Endodermal cell (in vitro differentiated cells): ENCODE measurements around the gene GYS1. TPM values are rescaled to one million over a fixed set of nuclear protein-coding genes. Genes with fewer than 3 reads are reported as not detected.

ENCODE experiments used
- DNase-seq: peaks from one replicate; pipeline ENCODE4 v3.0.0-alpha.2; 2017
- H3K27ac ChIP-seq: 2 replicates; pipeline ENCODE4 v1.5.1; 2013; ENCODE audit warnings: mild to moderate bottlenecking, low read depth, low read length, moderate library complexity
- H3K27me3 ChIP-seq: 2 replicates; pipeline ENCODE4 v1.6.1; 2013; ENCODE audit warnings: mild to moderate bottlenecking, low read length, moderate library complexity; ENCODE audit not compliant: insufficient read depth, control insufficient read depth, poor library complexity, severe bottlenecking
- H3K36me3 ChIP-seq: 2 replicates; pipeline ENCODE4 v1.7.0; 2013; ENCODE audit warnings: mild to moderate bottlenecking, low read length, moderate library complexity; ENCODE audit not compliant: control insufficient read depth, insufficient read depth
- H3K4me1 ChIP-seq: one replicate; pipeline ENCODE4 v1.7.0; 2013; ENCODE audit warnings: low read length; ENCODE audit not compliant: control insufficient read depth, insufficient read depth
- H3K4me3 ChIP-seq: 2 replicates; pipeline ENCODE4 v1.5.1; 2013; ENCODE audit warnings: mild to moderate bottlenecking, low read length, moderate library complexity
- H3K9ac ChIP-seq: 2 replicates; pipeline ENCODE4 v1.6.1; 2013; ENCODE audit warnings: mild to moderate bottlenecking, low read length, moderate library complexity; ENCODE audit not compliant: poor library complexity, severe bottlenecking; ENCODE audit errors: extremely low read depth
- H3K9me3 ChIP-seq: 2 replicates; pipeline ENCODE4 v1.6.1; 2013; ENCODE audit warnings: mild to moderate bottlenecking, low read length, moderate library complexity; ENCODE audit not compliant: control insufficient read depth
- H3K27ac Mint-ChIP-seq: 2 replicates; pipeline ENCODE4 v1.8.0; 2020; ENCODE audit warnings: mixed read lengths
- H3K27me3 Mint-ChIP-seq: 2 replicates; pipeline ENCODE4 v1.8.0; 2021; ENCODE audit warnings: mild to moderate bottlenecking, mixed read lengths; ENCODE audit not compliant: insufficient read depth
- H3K36me3 Mint-ChIP-seq: 2 replicates; pipeline ENCODE4 v1.8.0; 2020; ENCODE audit warnings: low read depth, mixed read lengths
- H3K4me1 Mint-ChIP-seq: 2 replicates; pipeline ENCODE4 v1.8.0; 2020; ENCODE audit warnings: mixed read lengths
- H3K4me3 Mint-ChIP-seq: 2 replicates; pipeline ENCODE4 v1.8.0; 2020; ENCODE audit warnings: mild to moderate bottlenecking, moderate library complexity, mixed read lengths
- H3K9me3 Mint-ChIP-seq: 2 replicates; pipeline ENCODE4 v1.8.0; 2020; ENCODE audit warnings: mild to moderate bottlenecking, mixed read lengths
- WGBS, 2 experiments: methylation state at CpG; one replicate each; pipeline versions ENCODE4 v1.1.5 to v1.1.7; 2013; ENCODE audit warnings: missing lambda C conversion rate in 2 of 2, mixed read lengths in 1 of 2; ENCODE audit not compliant: insufficient coverage in 1 of 2, insufficient read length in 1 of 2; 5-methylcytosine and 5-hydroxymethylcytosine counted together
- total RNA-seq, 2 donors: library from RNA; stranded (reverse); fragmentation: NEBNext Ultra II Directional in 1 of 2; extraction: Animal tissue kit (Norgen Biotek cat#: 25700) in 1 of 2; gene quantifications; 2 replicates in 1 of 2; 3 replicates in 1 of 2; pipeline ENCODE4 v1.2.1, GENCODE V29; 2021
- TF ChIP-seq, protein P1 (sequence below): fragments of 200-600 bp; sonication (generic); conservative IDR thresholded peaks from 2 replicates; pipeline ENCODE4 v1.5.0; 2021; ENCODE audit warnings: antibody characterized with exemption, mild to moderate bottlenecking

The GYS1 gene
- total RNA-seq, 2 donors from 2014 or later: 63.5 to 69.1 TPM

DNA sequence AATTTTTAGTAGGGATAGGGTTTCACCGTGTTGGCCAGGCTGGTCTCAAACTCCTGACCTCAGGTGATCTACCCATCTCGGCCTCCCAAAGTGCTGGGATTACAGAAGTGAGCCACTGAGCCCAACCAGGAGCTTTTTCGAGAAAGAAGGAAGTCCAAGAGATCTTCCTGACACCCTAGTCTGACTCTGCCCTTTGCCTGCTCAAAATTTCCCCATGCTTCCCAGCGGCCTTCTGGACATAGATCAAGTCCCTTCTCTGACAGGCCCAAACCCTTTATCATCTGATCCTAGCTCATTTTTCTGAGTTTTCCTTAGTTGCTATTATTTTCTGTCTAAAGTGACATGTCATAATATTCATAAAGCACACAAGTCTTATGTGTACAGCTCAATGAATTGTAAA is 40.0 kb downstream of the GYS1 start:
- H3K36me3 Mint-ChIP-seq: peaks cover 24% of the 10 kb centered on the region
- WGBS, 2 experiments: 82 to 89% methylated on average over 4 of the region's 4 CpGs

DNA sequence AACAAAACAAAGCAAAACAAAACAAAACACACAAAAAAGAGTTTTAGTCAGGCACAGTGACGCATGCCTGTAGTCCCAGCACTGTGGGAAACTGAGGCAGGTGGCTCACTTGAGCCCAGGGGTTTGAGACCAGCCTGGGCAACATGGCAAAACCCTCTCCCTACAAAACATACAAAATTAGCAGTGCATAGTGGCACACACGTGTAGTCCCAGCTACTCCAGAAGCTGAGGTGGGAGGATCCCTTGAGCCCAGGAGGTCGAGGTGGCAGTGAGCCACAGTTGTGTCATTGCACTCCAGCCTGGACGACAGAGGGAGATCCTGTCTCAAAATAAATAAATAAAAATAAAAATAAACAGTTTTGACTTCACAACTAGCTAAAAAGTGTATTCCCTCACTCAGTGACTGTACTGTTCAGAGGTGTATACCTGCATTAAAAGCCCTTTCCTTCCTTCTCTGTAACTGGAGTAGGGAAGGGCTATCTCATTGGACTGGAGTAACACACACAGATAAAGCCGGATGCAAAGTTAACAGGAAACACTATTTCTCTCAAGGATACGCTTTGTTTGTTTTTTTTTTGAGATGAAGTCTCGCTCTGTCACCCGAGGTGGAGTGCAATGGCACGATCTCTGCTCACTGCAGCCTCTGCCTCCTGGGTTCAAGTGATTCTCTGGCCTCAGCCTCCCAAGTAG is 42.1 kb downstream of the GYS1 start:
- peaks cover 7% of the 10 kb centered on the region for H3K36me3 Mint-ChIP-seq
- no peak overlapping the region for H3K27ac Mint-ChIP-seq
- H3K9ac ChIP-seq: no peak overlapping the region
- no peaks in the 10 kb centered on the region for H3K9me3 ChIP-seq
- 85 to 93% methylated on average over 7 to 8 of the region's 9 CpGs for WGBS, 2 experiments
- H3K4me3 ChIP-seq: no peak overlapping the region
- no peak overlapping the region for H3K27ac ChIP-seq
- no peaks in the 10 kb centered on the region for H3K4me1 ChIP-seq
- no peak overlapping the region for H3K4me3 Mint-ChIP-seq
- peaks cover 2% of the 10 kb centered on the region for H3K36me3 ChIP-seq
- no peak for DNase-seq
- TF ChIP-seq, protein P1, sequence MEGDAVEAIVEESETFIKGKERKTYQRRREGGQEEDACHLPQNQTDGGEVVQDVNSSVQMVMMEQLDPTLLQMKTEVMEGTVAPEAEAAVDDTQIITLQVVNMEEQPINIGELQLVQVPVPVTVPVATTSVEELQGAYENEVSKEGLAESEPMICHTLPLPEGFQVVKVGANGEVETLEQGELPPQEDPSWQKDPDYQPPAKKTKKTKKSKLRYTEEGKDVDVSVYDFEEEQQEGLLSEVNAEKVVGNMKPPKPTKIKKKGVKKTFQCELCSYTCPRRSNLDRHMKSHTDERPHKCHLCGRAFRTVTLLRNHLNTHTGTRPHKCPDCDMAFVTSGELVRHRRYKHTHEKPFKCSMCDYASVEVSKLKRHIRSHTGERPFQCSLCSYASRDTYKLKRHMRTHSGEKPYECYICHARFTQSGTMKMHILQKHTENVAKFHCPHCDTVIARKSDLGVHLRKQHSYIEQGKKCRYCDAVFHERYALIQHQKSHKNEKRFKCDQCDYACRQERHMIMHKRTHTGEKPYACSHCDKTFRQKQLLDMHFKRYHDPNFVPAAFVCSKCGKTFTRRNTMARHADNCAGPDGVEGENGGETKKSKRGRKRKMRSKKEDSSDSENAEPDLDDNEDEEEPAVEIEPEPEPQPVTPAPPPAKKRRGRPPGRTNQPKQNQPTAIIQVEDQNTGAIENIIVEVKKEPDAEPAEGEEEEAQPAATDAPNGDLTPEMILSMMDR: no peak
- peaks cover 10% of the 10 kb centered on the region for H3K4me1 Mint-ChIP-seq
- H3K27me3 ChIP-seq: no peaks in the 10 kb centered on the region
- H3K27me3 Mint-ChIP-seq: peaks cover 7% of the 10 kb centered on the region
- no peaks in the 10 kb centered on the region for H3K9me3 Mint-ChIP-seq

More for the DNA sequence above, 40.0 kb downstream of the GYS1 start:
- Mint-ChIP-seq H3K4me3 (no peak overlapping the region), H3K27me3 (peaks cover 7% of the 10 kb centered on the region), H3K4me1 (peaks cover 14% of the 10 kb centered on the region), H3K9me3 (no peaks in the 10 kb centered on the region), H3K27ac (no peak overlapping the region)
- H3K4me1 ChIP-seq: no peaks in the 10 kb centered on the region
- no peaks in the 10 kb centered on the region for H3K9me3 ChIP-seq
- no peak overlapping the region for H3K4me3 ChIP-seq
- TF ChIP-seq, protein P1: no peak
- DNase-seq: no peak
- peaks cover 22% of the 10 kb centered on the region for H3K36me3 ChIP-seq
- H3K9ac ChIP-seq: no peak overlapping the region
- H3K27ac ChIP-seq: no peak overlapping the region
- no peaks in the 10 kb centered on the region for H3K27me3 ChIP-seq

DNA sequence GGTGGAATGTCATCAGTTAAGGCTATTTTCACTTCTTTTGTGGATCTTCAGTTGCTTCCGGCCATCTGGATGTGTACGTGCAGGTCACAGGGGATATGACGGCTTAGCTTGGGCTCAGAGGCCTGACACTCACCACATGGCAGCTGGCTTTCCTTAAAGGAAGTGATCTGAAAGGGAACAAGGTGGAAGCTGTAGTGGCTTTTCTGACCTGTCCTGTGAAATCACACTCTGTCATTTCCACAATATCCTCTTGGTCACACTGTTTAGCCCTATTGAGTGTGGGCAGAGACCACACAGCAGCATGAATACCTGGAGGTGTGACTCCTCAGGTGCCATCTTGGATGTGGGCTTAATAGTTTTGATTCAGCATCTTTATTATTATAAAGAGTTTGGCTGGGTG is 43.0 kb downstream of the GYS1 start:
- peaks cover 3% of the 10 kb centered on the region for H3K4me1 Mint-ChIP-seq
- DNase-seq: no peak

More for the DNA sequence above, 43.0 kb downstream of the GYS1 start:
- H3K36me3 ChIP-seq: no peaks in the 10 kb centered on the region
- no peaks in the 10 kb centered on the region for H3K4me1 ChIP-seq
- H3K4me3 Mint-ChIP-seq: no peak overlapping the region
- no peak overlapping the region for H3K27ac Mint-ChIP-seq
- TF ChIP-seq, protein P1: no peak
- no peaks in the 10 kb centered on the region for H3K9me3 Mint-ChIP-seq
- no peaks in the 10 kb centered on the region for H3K9me3 ChIP-seq
- WGBS, 2 experiments: 93% methylated on average over 3 of the region's 3 CpGs
- H3K27me3 Mint-ChIP-seq: peaks cover 7% of the 10 kb centered on the region
- H3K36me3 Mint-ChIP-seq: peaks cover under 1% of the 10 kb centered on the region
- H3K27ac ChIP-seq: no peak overlapping the region
- H3K27me3 ChIP-seq: no peaks in the 10 kb centered on the region
- no peak overlapping the region for H3K4me3 ChIP-seq
- H3K9ac ChIP-seq: no peak overlapping the region
